PFSK-1 (cell line): ENCODE measurements around the gene APIP.

ENCODE experiments used
- FOXP2 ChIP-seq: optimal IDR thresholded peaks from 2 replicates; pipeline ENCODE3; 2011; ENCODE audit warnings: borderline replicate concordance, control low read depth, inconsistent platforms; ENCODE audit not compliant: insufficient read depth; ENCODE audit errors: extremely low read length, extremely low read depth
- POLR2AphosphoS5 ChIP-seq: IDR thresholded peaks from 2 replicates; pipeline ENCODE4 v1.6.1; 2012; ENCODE audit warnings: low read depth, mild to moderate bottlenecking, control low read depth, low read length, moderate library complexity
- TAF1 ChIP-seq: IDR thresholded peaks from 2 replicates; pipeline ENCODE4 v1.6.1; 2012; ENCODE audit warnings: low read length, control low read depth, borderline replicate concordance; ENCODE audit not compliant: insufficient read depth
- TF ChIP-seq, protein P1 (sequence below), 2 experiments: IDR thresholded peaks; 2 replicates each; pipeline versions ENCODE4 v1.6.1 to v1.8.0; 2011 to 2012; ENCODE audit warnings: low read depth in 2 of 2, low read length in 2 of 2, control low read depth in 1 of 2, inconsistent platforms in 1 of 2, mild to moderate bottlenecking in 1 of 2, moderate library complexity in 1 of 2; ENCODE audit not compliant: insufficient read depth in 1 of 2

DNA sequence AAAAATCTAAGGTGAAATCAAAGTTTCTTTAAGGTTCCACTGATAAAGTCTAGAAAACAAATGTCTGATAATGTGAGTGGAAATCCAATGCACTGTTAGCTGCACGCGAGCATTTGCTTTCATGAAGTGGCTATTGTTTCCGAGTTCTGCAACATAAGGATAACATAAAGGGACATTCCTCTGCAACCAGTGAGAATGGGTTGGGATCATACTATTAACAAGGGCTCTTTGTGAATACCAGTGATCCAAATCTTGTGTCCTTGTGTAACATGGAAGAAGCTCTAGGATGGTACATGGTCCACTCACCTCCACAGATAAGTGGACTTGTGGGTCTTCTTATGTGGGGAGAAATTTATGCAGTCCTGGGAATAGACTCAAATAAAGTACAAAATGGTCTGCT, 24.6 kb downstream of the APIP start:
- TF ChIP-seq POLR2AphosphoS5, result no peak
- TF ChIP-seq, protein P1, sequence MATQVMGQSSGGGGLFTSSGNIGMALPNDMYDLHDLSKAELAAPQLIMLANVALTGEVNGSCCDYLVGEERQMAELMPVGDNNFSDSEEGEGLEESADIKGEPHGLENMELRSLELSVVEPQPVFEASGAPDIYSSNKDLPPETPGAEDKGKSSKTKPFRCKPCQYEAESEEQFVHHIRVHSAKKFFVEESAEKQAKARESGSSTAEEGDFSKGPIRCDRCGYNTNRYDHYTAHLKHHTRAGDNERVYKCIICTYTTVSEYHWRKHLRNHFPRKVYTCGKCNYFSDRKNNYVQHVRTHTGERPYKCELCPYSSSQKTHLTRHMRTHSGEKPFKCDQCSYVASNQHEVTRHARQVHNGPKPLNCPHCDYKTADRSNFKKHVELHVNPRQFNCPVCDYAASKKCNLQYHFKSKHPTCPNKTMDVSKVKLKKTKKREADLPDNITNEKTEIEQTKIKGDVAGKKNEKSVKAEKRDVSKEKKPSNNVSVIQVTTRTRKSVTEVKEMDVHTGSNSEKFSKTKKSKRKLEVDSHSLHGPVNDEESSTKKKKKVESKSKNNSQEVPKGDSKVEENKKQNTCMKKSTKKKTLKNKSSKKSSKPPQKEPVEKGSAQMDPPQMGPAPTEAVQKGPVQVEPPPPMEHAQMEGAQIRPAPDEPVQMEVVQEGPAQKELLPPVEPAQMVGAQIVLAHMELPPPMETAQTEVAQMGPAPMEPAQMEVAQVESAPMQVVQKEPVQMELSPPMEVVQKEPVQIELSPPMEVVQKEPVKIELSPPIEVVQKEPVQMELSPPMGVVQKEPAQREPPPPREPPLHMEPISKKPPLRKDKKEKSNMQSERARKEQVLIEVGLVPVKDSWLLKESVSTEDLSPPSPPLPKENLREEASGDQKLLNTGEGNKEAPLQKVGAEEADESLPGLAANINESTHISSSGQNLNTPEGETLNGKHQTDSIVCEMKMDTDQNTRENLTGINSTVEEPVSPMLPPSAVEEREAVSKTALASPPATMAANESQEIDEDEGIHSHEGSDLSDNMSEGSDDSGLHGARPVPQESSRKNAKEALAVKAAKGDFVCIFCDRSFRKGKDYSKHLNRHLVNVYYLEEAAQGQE (IDR thresholded peaks at IDR 0.05; ENCODE audit: insufficient read depth in 1 of 2, low read depth in 2 of 2, low read length in 2 of 2), result no peak
- no peak for TF ChIP-seq TAF1
- no peak for TF ChIP-seq FOXP2
